Lower leg skin (tissue), 3 donors: ENCODE measurements around the gene SIRPA.

Source experiments
- CTCF ChIP-seq, 3 donors: fragments of 450-650 bp; IDR thresholded peaks; one replicate each; pipeline ENCODE4 v1.5.1; 2016; ENCODE audit warnings: antibody characterized with exemption in 3 of 3, mild to moderate bottlenecking in 3 of 3, moderate library complexity in 2 of 3
- POLR2A ChIP-seq, 2 donors: fragments of 450-650 bp; IDR thresholded peaks; one replicate each; pipeline ENCODE4 v1.6.1; 2016 to 2017; ENCODE audit warnings: antibody characterized with exemption in 2 of 2, mild to moderate bottlenecking in 1 of 2, moderate library complexity in 1 of 2

DNA sequence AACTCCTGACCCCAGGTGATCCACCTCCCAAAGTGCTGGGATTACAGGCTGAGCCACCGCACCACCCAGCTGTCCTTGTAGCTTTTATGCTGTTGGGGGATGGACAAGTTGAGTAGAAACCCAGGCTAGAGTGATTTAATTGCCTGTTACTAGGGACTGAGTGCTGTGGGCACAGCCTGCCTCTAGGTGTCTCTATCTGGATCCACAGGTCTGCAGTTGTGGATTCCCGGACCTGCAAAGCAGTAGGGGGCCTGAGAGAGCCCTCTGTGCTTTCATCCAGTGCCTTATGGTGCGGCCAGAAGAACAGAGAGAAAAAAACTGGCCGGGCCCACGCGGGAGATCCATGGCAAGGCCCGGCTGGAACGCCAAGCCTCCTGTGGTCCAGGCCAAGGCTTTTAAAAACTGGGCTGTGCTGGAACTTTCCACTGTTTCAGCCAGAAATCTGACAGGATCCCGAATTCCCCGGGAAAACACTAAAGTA is 5.2 kb downstream of the SIRPA start:
- TF ChIP-seq CTCF (IDR thresholded peaks at IDR 0.05) (no peak), POLR2A (IDR thresholded peaks at IDR 0.05) (no peak)
